Astrocyte (in vitro differentiated cells and primary cell): ENCODE data around the gene MAFB.

Experiments used
- EZH2 ChIP-seq: IDR thresholded peaks from 2 replicates; pipeline ENCODE4 v1.6.1; 2012; ENCODE audit warnings: mild to moderate bottlenecking, low read length, inconsistent platforms; ENCODE audit not compliant: insufficient read depth
- TF ChIP-seq, protein P1 (sequence below): IDR thresholded peaks from 2 replicates; pipeline ENCODE4 v1.5.1; 2011; ENCODE audit warnings: low read depth, mild to moderate bottlenecking, inconsistent platforms, low read length, moderate library complexity; ENCODE audit not compliant: insufficient read depth

- TF ChIP-seq, protein P1, sequence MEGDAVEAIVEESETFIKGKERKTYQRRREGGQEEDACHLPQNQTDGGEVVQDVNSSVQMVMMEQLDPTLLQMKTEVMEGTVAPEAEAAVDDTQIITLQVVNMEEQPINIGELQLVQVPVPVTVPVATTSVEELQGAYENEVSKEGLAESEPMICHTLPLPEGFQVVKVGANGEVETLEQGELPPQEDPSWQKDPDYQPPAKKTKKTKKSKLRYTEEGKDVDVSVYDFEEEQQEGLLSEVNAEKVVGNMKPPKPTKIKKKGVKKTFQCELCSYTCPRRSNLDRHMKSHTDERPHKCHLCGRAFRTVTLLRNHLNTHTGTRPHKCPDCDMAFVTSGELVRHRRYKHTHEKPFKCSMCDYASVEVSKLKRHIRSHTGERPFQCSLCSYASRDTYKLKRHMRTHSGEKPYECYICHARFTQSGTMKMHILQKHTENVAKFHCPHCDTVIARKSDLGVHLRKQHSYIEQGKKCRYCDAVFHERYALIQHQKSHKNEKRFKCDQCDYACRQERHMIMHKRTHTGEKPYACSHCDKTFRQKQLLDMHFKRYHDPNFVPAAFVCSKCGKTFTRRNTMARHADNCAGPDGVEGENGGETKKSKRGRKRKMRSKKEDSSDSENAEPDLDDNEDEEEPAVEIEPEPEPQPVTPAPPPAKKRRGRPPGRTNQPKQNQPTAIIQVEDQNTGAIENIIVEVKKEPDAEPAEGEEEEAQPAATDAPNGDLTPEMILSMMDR = no peak
- TF ChIP-seq EZH2 = no peak
These were observed 40.6 kb downstream of the MAFB start for GRCh38 chr20:40648210-40649072.
